Caco-2 (cell line): ENCODE measurements around the gene DYNC1H1. TPM values are rescaled to one million over a fixed set of nuclear protein-coding genes. Genes with fewer than 3 reads are reported as not detected.
"Not testable (repeated sequence)": the region's sequence is repeated elsewhere in the genome, so short reads cannot be mapped to it uniquely, and the experiment has no call there.

Experiments
- BruUV-seq: library from RNA; stranded (reverse); fragments of 400-500 nt; replicated peaks from 2 replicates; lab custom pipeline; 2021; lab: Mats Ljungman, UMichigan
- CTCF ChIA-PET: fragments of 300-600 bp; sonication (Branson Sonifier 250); formaldehyde crosslinking; loops from one replicate; lab custom pipeline; 2022; ENCODE audit warnings: antibody characterized with exemption; lab: Charles Lee
- POLR2A ChIA-PET: fragments of 300-600 bp; sonication (Branson Sonifier 250); formaldehyde crosslinking; loops from one replicate; lab custom pipeline; 2022; ENCODE audit warnings: antibody characterized with exemption; lab: Charles Lee
- DNase-seq, 2 experiments: peaks; one replicate each; pipeline versions ENCODE4 v3.0.0 to v3.0.0-alpha.2; 2020 to 2022
- H3K27me3 ChIP-seq: replicated peaks from 2 replicates; pipeline ENCODE4 v1.6.0; 2011; ENCODE audit warnings: low read length; ENCODE audit not compliant: control insufficient read depth, insufficient read depth
- H3K36me3 ChIP-seq: 2 replicates; pipeline ENCODE4 v1.5.1; 2011; ENCODE audit warnings: low read length; ENCODE audit not compliant: control insufficient read depth, insufficient read depth
- H3K4me1 ChIP-seq: fragments of 250-450 bp; sonication (Bioruptor Pico); 2 replicates; pipeline ENCODE4 v1.5.1; 2020; ENCODE audit warnings: mild to moderate bottlenecking
- H3K4me3 ChIP-seq: 2 replicates; pipeline ENCODE4 v1.5.1; 2011; ENCODE audit warnings: low read depth, mild to moderate bottlenecking, control low read depth, low read length
- H3K9me3 ChIP-seq: fragments of 250-450 bp; sonication (Bioruptor Pico); 2 replicates; pipeline ENCODE4 v1.5.1; 2020; ENCODE audit warnings: mild to moderate bottlenecking, moderate library complexity
- H3K27ac Mint-ChIP-seq: one replicate; pipeline ENCODE4 v1.8.0; 2022; ENCODE audit warnings: mixed read lengths; ENCODE audit not compliant: unreplicated experiment
- H3K27me3 Mint-ChIP-seq: one replicate; pipeline ENCODE4 v1.8.0; 2022; ENCODE audit warnings: mixed read lengths; ENCODE audit not compliant: insufficient read depth, unreplicated experiment
- H3K36me3 Mint-ChIP-seq: one replicate; pipeline ENCODE4 v1.8.0; 2022; ENCODE audit warnings: mild to moderate bottlenecking, mixed read lengths; ENCODE audit not compliant: insufficient read depth, unreplicated experiment
- H3K4me1 Mint-ChIP-seq: one replicate; pipeline ENCODE4 v1.8.0; 2022; ENCODE audit warnings: low read depth, mixed read lengths; ENCODE audit not compliant: unreplicated experiment
- H3K4me3 Mint-ChIP-seq: one replicate; pipeline ENCODE4 v1.8.0; 2022; ENCODE audit warnings: mild to moderate bottlenecking, moderate library complexity, mixed read lengths; ENCODE audit not compliant: unreplicated experiment
- H3K9me3 Mint-ChIP-seq: one replicate; pipeline ENCODE4 v1.8.0; 2022; ENCODE audit warnings: mixed read lengths; ENCODE audit not compliant: unreplicated experiment
- CTCF ChIP-seq, 2 experiments: fragments of 200-600 bp in 1 of 2; IDR thresholded peaks; 1 replicate in 1 of 2; 2 replicates in 1 of 2; pipeline versions ENCODE4 v1.5.1 to v1.8.0; 2011 to 2022; ENCODE audit warnings: antibody characterized with exemption in 1 of 2, control low read depth in 1 of 2, inconsistent platforms in 1 of 2, low read depth in 1 of 2, low read length in 1 of 2, mild to moderate bottlenecking in 1 of 2, moderate library complexity in 1 of 2; ENCODE audit not compliant: insufficient read depth in 1 of 2, severe bottlenecking in 1 of 2, unreplicated experiment in 1 of 2
- intact Hi-C: fragments of 100-400 bp; cut with micrococcal nuclease; formaldehyde crosslinking; loops from one replicate; pipeline ENCODE4 v1.10.0; 2022; ENCODE audit not compliant: unreplicated experiment
- total RNA-seq: library from RNA; stranded (reverse); gene quantifications from 2 replicates; pipeline ENCODE4 v1.2.3, GENCODE V29; 2022

DYNC1H1 gene
- total RNA-seq, 1 experiment from 2014 or later, result 351 TPM

- H3K27me3 ChIP-seq, result no peaks in the 10 kb centered on the region
- peaks cover 10% of the 10 kb centered on the region for H3K4me1 ChIP-seq
- DNase-seq, result peak; percentile 87 to 89
- peaks cover 7% of the 10 kb centered on the region for H3K4me1 Mint-ChIP-seq
- intact Hi-C loops, result loop anchor here (1.0 kb wide), 4 partner anchors 17 to 254 kb away; partner anchors contain the start of gene HSP90AA1
- H3K36me3 Mint-ChIP-seq, result no peaks in the 10 kb centered on the region
- H3K27me3 Mint-ChIP-seq, result no peaks in the 10 kb centered on the region
- no peaks in the 10 kb centered on the region for H3K9me3 Mint-ChIP-seq
- peak overlapping the region; percentile 85 for H3K27ac Mint-ChIP-seq
- BruUV-seq, result no TSS peak
- CTCF ChIA-PET, result interaction anchor here (0.6 to 2.7 kb wide), 12 partner anchors 17 to 1959 kb away, joined by 3 to 26 read pairs (median 5); no protein-coding TSS in a partner anchor
- POLR2A ChIA-PET, result interaction anchor here (0.5 to 1.0 kb wide), 11 partner anchors 12 to 1475 kb away, joined by 3 to 10 read pairs (median 4); no protein-coding TSS in a partner anchor
- no peaks in the 10 kb centered on the region for H3K36me3 ChIP-seq
- 0 out of 2 replicates have a peak overlapping the region, but pooled peaks have one; percentile 13 for H3K4me3 ChIP-seq
- no peaks in the 10 kb centered on the region for H3K9me3 ChIP-seq
- TF ChIP-seq CTCF (IDR thresholded peaks at IDR 0.05; ENCODE audit: insufficient read depth in 1 of 2, low read depth in 1 of 2, low read length in 1 of 2, severe bottlenecking in 1 of 2, unreplicated experiment in 1 of 2), result peak; percentile 34 to 45
- peak overlapping the region; percentile 63 for H3K4me3 Mint-ChIP-seq
These were observed 98.9 kb downstream of the DYNC1H1 start for GRCh38 chr14:102063109-102063807.

GRCh38 chr14:102063808-102064429 lies 99.5 kb downstream of the DYNC1H1 start:
- Mint-ChIP-seq H3K27ac (peak overlapping the region; percentile 85), H3K27me3 (no peaks in the 10 kb centered on the region), H3K36me3 (no peaks in the 10 kb centered on the region), H3K9me3 (no peaks in the 10 kb centered on the region), H3K4me3 (peak overlapping the region; percentile 63), H3K4me1 (peaks cover 7% of the 10 kb centered on the region)
- no peak for TF ChIP-seq CTCF (IDR thresholded peaks at IDR 0.05; ENCODE audit: insufficient read depth in 1 of 2, low read depth in 1 of 2, low read length in 1 of 2, severe bottlenecking in 1 of 2, unreplicated experiment in 1 of 2)
- no peak for DNase-seq
- Histone ChIP-seq H3K9me3 (no peaks in the 10 kb centered on the region), H3K36me3 (no peaks in the 10 kb centered on the region), H3K27me3 (no peaks in the 10 kb centered on the region), H3K4me1 (peaks cover 10% of the 10 kb centered on the region), H3K4me3 (0 out of 2 replicates have a peak overlapping the region, but pooled peaks have one; percentile 13)
- BruUV-seq, result no TSS peak
- ChIA-PET CTCF (interaction anchor here (0.6 to 2.7 kb wide), 7 partner anchors 17 to 250 kb away, joined by 3 to 26 read pairs (median 6); no protein-coding TSS in a partner anchor), POLR2A (interaction anchor here (0.6 to 1.0 kb wide), 2 partner anchors 32 to 254 kb away, joined by 3 to 5 read pairs; no protein-coding TSS in a partner anchor)
- intact Hi-C loops, result loop anchor here (1.0 kb wide), 4 partner anchors 18 to 253 kb away; partner anchors contain the start of gene HSP90AA1

GRCh38 chr14:102064590-102064989 lies 100.2 kb downstream of the DYNC1H1 start:
- H3K9me3 ChIP-seq, DNase-seq, H3K9me3 Mint-ChIP-seq, H3K27me3 ChIP-seq, H3K4me1 Mint-ChIP-seq, H3K4me1 ChIP-seq, H3K27me3 Mint-ChIP-seq, intact Hi-C loops, BruUV-seq, H3K36me3 ChIP-seq, H3K36me3 Mint-ChIP-seq, H3K4me3 ChIP-seq: not testable (repeated sequence)
- peak overlapping the region; percentile 63 for H3K27ac Mint-ChIP-seq
- H3K4me3 Mint-ChIP-seq, result peak overlapping the region; percentile 63
- POLR2A ChIA-PET, result interaction anchor here (1.0 kb wide), 1 partner anchor 32 kb away, joined by 5 read pairs; no protein-coding TSS in a partner anchor
- CTCF ChIA-PET, result interaction anchor here (1.1 to 2.7 kb wide), 3 partner anchors 18 to 32 kb away, joined by 4 to 26 read pairs (median 13); no protein-coding TSS in a partner anchor
